Panc1 (cell line): ENCODE results near the gene ATXN1. TPM values are rescaled to one million over a fixed set of nuclear protein-coding genes. Genes with fewer than 3 reads are reported as not detected.

ENCODE experiments used
- ATAC-seq: fragments of 200-7000 bp; cut with Tn5 transposase; 2 replicates; pipeline ENCODE4 v1.9.1; 2020; ENCODE audit warnings: mild to moderate bottlenecking, moderate library complexity
- BruUV-seq: library from RNA; stranded (reverse); fragments of 400-500 nt; replicated peaks from 2 replicates; lab custom pipeline; 2021; lab: Mats Ljungman, UMichigan
- CTCF ChIA-PET: fragments of 300-600 bp; sonication (Branson Sonifier 250); formaldehyde crosslinking; loops from one replicate; lab custom pipeline; 2022; ENCODE audit warnings: antibody characterized with exemption; lab: Charles Lee
- POLR2A ChIA-PET: fragments of 300-600 bp; sonication (Branson Sonifier 250); formaldehyde crosslinking; loops from one replicate; lab custom pipeline; 2022; ENCODE audit warnings: antibody characterized with exemption; lab: Charles Lee
- DNase-seq: peaks from one replicate; pipeline ENCODE4 v3.0.0-alpha.2; 2010; ENCODE audit warnings: low read depth, low spot score
- H3K27ac ChIP-seq: 2 replicates; pipeline ENCODE4 v1.5.1; 2011; ENCODE audit warnings: mild to moderate bottlenecking, low read length, inconsistent platforms
- H3K27me3 ChIP-seq: fragments of 200-500 bp; sonication (Bioruptor generic); 2 replicates; pipeline ENCODE4 v1.6.0; 2014; ENCODE audit warnings: low read length, inconsistent platforms; ENCODE audit not compliant: control insufficient read depth, insufficient read depth
- H3K36me3 ChIP-seq: fragments of 200-500 bp; sonication (Bioruptor generic); 2 replicates; pipeline ENCODE4 v1.5.1; 2014; ENCODE audit warnings: inconsistent platforms, mild to moderate bottlenecking, low read length, moderate library complexity; ENCODE audit not compliant: control insufficient read depth, insufficient read depth
- H3K4me1 ChIP-seq: 2 replicates; pipeline ENCODE4 v1.5.1; 2011; ENCODE audit warnings: inconsistent platforms, mild to moderate bottlenecking, low read length, moderate library complexity; ENCODE audit not compliant: control insufficient read depth, insufficient read depth
- H3K4me3 ChIP-seq, 2 experiments: 2 replicates each; pipeline ENCODE4 v1.5.1; 2011 to 2012; ENCODE audit warnings: low read depth in 2 of 2, low read length in 2 of 2, mild to moderate bottlenecking in 2 of 2, inconsistent platforms in 1 of 2, moderate library complexity in 1 of 2
- H3K9me3 ChIP-seq: fragments of 200-500 bp; sonication (Bioruptor generic); 2 replicates; pipeline ENCODE4 v1.5.1; 2014; ENCODE audit warnings: low read depth, mild to moderate bottlenecking, inconsistent platforms, low read length, moderate library complexity; ENCODE audit not compliant: control insufficient read depth, insufficient read depth
- CTCF ChIP-seq: fragments of 450-650 bp; IDR thresholded peaks from 2 replicates; pipeline ENCODE4 v1.5.1; 2017; ENCODE audit warnings: mild to moderate bottlenecking
- POLR2AphosphoS5 ChIP-seq: IDR thresholded peaks from 2 replicates; pipeline ENCODE4 v1.6.1; 2012; ENCODE audit warnings: mild to moderate bottlenecking, low read depth, low read length, moderate library complexity
- REST ChIP-seq, 2 experiments: IDR thresholded peaks; 2 replicates each; pipeline ENCODE4 v1.6.1; 2011 to 2012; ENCODE audit warnings: low read depth in 2 of 2, control low read depth in 1 of 2, low read length in 1 of 2, mild to moderate bottlenecking in 1 of 2, moderate library complexity in 1 of 2; ENCODE audit not compliant: insufficient read depth in 1 of 2
- SIN3A ChIP-seq: IDR thresholded peaks from 2 replicates; pipeline ENCODE4 v1.6.1; 2012; ENCODE audit warnings: low read depth, mild to moderate bottlenecking, low read length, moderate library complexity, borderline replicate concordance; ENCODE audit not compliant: insufficient read depth
- TCF7L2 ChIP-seq: IDR thresholded peaks from 2 replicates; pipeline ENCODE4 v1.6.1; 2011; ENCODE audit warnings: mild to moderate bottlenecking, low read depth, low read length, inconsistent platforms
- in situ Hi-C: cut with HindIII; loops from 2 replicates; pipeline ENCODE4 v1.10.0; 2016; ENCODE audit warnings: low sequenced_read_pairs, low pct_unique_long_range_greater_than_20kb
- intact Hi-C: fragments of 100-400 bp; cut with micrococcal nuclease; formaldehyde crosslinking; loops from one replicate; pipeline ENCODE4 v1.10.0; 2022; ENCODE audit not compliant: unreplicated experiment
- total RNA-seq: library from RNA; stranded (reverse); gene quantifications from one replicate; pipeline ENCODE4 v1.2.1, GENCODE V29; 2021; ENCODE audit not compliant: unreplicated experiment

Gene ATXN1
- total RNA-seq, 1 experiment from 2014 or later: 67.1 TPM

- H3K27ac ChIP-seq: peak overlapping the region; percentile 58; the same call in 1 of the 2 replicates
- DNase-seq: no peak
- no peak for ATAC-seq
- H3K36me3 ChIP-seq: peaks cover 6% of the 10 kb centered on the region; the same call in 1 of the 2 replicates
- ChIA-PET CTCF (no interaction called here), POLR2A (no interaction called here)
- no peak overlapping the region for H3K4me3 ChIP-seq
- peaks cover 77% of the 10 kb centered on the region for H3K4me1 ChIP-seq
- BruUV-seq: no TSS peak
- TF ChIP-seq SIN3A: no peak
- no peak for TF ChIP-seq POLR2AphosphoS5
- in situ Hi-C loops (no loop called here), intact Hi-C loops (no loop called here)
- no peaks in the 10 kb centered on the region for H3K27me3 ChIP-seq
- H3K9me3 ChIP-seq: no peaks in the 10 kb centered on the region
Observed at GRCh38 chr6:16740097-16740496, 21.2 kb downstream of the ATXN1 start.

GRCh38 chr6:16739329-16739801 is 21.9 kb downstream of the ATXN1 start:
- H3K4me1 ChIP-seq: peaks cover 75% of the 10 kb centered on the region
- DNase-seq (no peak), ATAC-seq (0 out of 2 replicates have a peak, but pooled peaks have one; percentile 22)
- no TSS peak for BruUV-seq
- ChIA-PET POLR2A (no interaction called here), CTCF (no interaction called here)
- H3K9me3 ChIP-seq: no peaks in the 10 kb centered on the region
- no peak for TF ChIP-seq REST (IDR thresholded peaks at IDR 0.05; ENCODE audit: insufficient read depth in 1 of 2, low read depth in 2 of 2, low read length in 1 of 2)
- TF ChIP-seq CTCF: 0 out of 2 replicates have a peak, but pooled peaks have one; percentile 6
- TF ChIP-seq TCF7L2: no peak
- TF ChIP-seq SIN3A: no peak
- no peaks in the 10 kb centered on the region for H3K27me3 ChIP-seq
- in situ Hi-C loops (no loop called here), intact Hi-C loops (no loop called here)
- H3K4me3 ChIP-seq: no peak overlapping the region
- H3K27ac ChIP-seq: peak overlapping the region; percentile 58; the same call in 1 of the 2 replicates
- H3K36me3 ChIP-seq: peaks cover 6% of the 10 kb centered on the region; the same call in 1 of the 2 replicates

- Histone ChIP-seq H3K4me3 (no peak overlapping the region), H3K27me3 (no peaks in the 10 kb centered on the region), H3K27ac (peak overlapping the region; percentile 86), H3K4me1 (peaks cover 72% of the 10 kb centered on the region), H3K9me3 (no peaks in the 10 kb centered on the region), H3K36me3 (peaks cover 6% of the 10 kb centered on the region; the same call in 1 of the 2 replicates)
- BruUV-seq: no TSS peak
- DNase-seq (no peak), ATAC-seq (no peak)
- no peak for TF ChIP-seq CTCF
- TF ChIP-seq POLR2AphosphoS5: no peak
- TF ChIP-seq TCF7L2: no peak
- no peak for TF ChIP-seq REST (IDR thresholded peaks at IDR 0.05; ENCODE audit: insufficient read depth in 1 of 2, low read depth in 2 of 2, low read length in 1 of 2)
- no peak for TF ChIP-seq SIN3A
- intact Hi-C loops (no loop called here), in situ Hi-C loops (no loop called here)
- POLR2A ChIA-PET: interaction anchor here (0.6 kb wide), 1 partner anchor 67 kb away, joined by 14 read pairs; no protein-coding TSS in a partner anchor
- CTCF ChIA-PET: no interaction called here
Observed at GRCh38 chr6:16737925-16738324, 23.3 kb downstream of the ATXN1 start.
